Prostate gland (tissue), 2 donors: ENCODE data around the gene TRAF2.

ENCODE experiments used
- POLR2A ChIP-seq: fragments of 450-650 bp; IDR thresholded peaks from one replicate; pipeline ENCODE4 v1.6.1; 2016; ENCODE audit warnings: antibody characterized with exemption, mild to moderate bottlenecking
- POLR2AphosphoS5 ChIP-seq: sonication (generic); formaldehyde crosslinking; IDR thresholded peaks from one replicate; pipeline ENCODE4 v1.6.1; 2017; ENCODE audit warnings: antibody characterized with exemption
- TF ChIP-seq, protein P1 (sequence below), 4 experiments: fragments of 200-600 bp in 2 of 4; fragments of 450-650 bp in 2 of 4; sonication (generic) in 2 of 4; IDR thresholded peaks; 1 replicate in 3 of 4; 2 replicates in 1 of 4; pipeline ENCODE4 v1.5.1; 2016 to 2019; ENCODE audit warnings: antibody characterized with exemption in 4 of 4, mild to moderate bottlenecking in 2 of 4, moderate library complexity in 2 of 4

- TF ChIP-seq, protein P1, sequence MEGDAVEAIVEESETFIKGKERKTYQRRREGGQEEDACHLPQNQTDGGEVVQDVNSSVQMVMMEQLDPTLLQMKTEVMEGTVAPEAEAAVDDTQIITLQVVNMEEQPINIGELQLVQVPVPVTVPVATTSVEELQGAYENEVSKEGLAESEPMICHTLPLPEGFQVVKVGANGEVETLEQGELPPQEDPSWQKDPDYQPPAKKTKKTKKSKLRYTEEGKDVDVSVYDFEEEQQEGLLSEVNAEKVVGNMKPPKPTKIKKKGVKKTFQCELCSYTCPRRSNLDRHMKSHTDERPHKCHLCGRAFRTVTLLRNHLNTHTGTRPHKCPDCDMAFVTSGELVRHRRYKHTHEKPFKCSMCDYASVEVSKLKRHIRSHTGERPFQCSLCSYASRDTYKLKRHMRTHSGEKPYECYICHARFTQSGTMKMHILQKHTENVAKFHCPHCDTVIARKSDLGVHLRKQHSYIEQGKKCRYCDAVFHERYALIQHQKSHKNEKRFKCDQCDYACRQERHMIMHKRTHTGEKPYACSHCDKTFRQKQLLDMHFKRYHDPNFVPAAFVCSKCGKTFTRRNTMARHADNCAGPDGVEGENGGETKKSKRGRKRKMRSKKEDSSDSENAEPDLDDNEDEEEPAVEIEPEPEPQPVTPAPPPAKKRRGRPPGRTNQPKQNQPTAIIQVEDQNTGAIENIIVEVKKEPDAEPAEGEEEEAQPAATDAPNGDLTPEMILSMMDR (IDR thresholded peaks at IDR 0.05) = no peak
- TF ChIP-seq POLR2AphosphoS5 (no peak), POLR2A (no peak)
Observed at GRCh38 chr9:136936645-136937170, 50.4 kb downstream of the TRAF2 start.
